HCT116 (cell line): ENCODE measurements around the gene PRKAG2. TPM values are rescaled to one million over a fixed set of nuclear protein-coding genes. Genes with fewer than 3 reads are reported as not detected.

ENCODE experiments used
- ATAC-seq: fragments of 200-7000 bp; cut with Tn5 transposase; 2 replicates; pipeline ENCODE4 v1.9.1; 2020; ENCODE audit warnings: mild to moderate bottlenecking, moderate library complexity
- BruUV-seq: library from RNA; stranded (reverse); fragments of 400-500 nt; replicated peaks from 2 replicates; lab custom pipeline; 2021; lab: Mats Ljungman, UMichigan
- CTCF ChIA-PET: fragments of 300-600 bp; sonication (Branson Sonifier 250); formaldehyde crosslinking; loops from one replicate; lab custom pipeline; 2021; ENCODE audit warnings: antibody characterized with exemption; lab: Charles Lee
- POLR2A ChIA-PET: fragments of 300-600, 350-600 bp; sonication (Branson Sonifier 250); formaldehyde crosslinking; loops from one replicate; lab custom pipeline; 2021; ENCODE audit warnings: antibody characterized with exemption; lab: Charles Lee
- RAD21 ChIA-PET, 2 experiments: fragments of 300-600 bp; sonication (Branson Sonifier 250); formaldehyde crosslinking; loops; one replicate each; lab custom pipeline; 2023; ENCODE audit warnings: low total read pairs in 2 of 2; ENCODE audit not compliant: uncharacterized antibody in 2 of 2, unreplicated experiment in 2 of 2, low non-redundant PET in 1 of 2; lab: Charles Lee
- DNase-seq: peaks from one replicate; pipeline ENCODE4 v3.0.0-alpha.2; 2010; ENCODE audit warnings: low read depth, low spot score
- H2AFZ ChIP-seq: fragments of 200-600 bp; shearing (Covaris generic), sonication (generic); 2 replicates; pipeline ENCODE4 v1.6.1; 2017; ENCODE audit warnings: low read depth, mixed run types, mixed read lengths, antibody characterized with exemption, low read length; ENCODE audit not compliant: poor library complexity, severe bottlenecking
- H3K27ac ChIP-seq: 2 replicates; pipeline ENCODE4 v1.5.1; 2012; ENCODE audit warnings: low read depth, low read length
- H3K27me3 ChIP-seq: fragments of 200-600 bp; sonication (generic); 2 replicates; pipeline ENCODE4 v1.6.1; 2016; ENCODE audit warnings: mixed run types, low read length, mixed read lengths; ENCODE audit not compliant: insufficient read depth
- H3K36me3 ChIP-seq, 2 experiments: fragments of 200-500 bp in 1 of 2; fragments of 200-600 bp in 1 of 2; sonication (Bioruptor generic) in 1 of 2; sonication (generic) in 1 of 2; 2 replicates each; pipeline versions ENCODE4 v1.5.1 to v1.6.1; 2014 to 2016; ENCODE audit warnings: low read length in 2 of 2, inconsistent platforms in 1 of 2, mixed read lengths in 1 of 2, mixed run types in 1 of 2; ENCODE audit not compliant: insufficient read depth in 2 of 2, control insufficient read depth in 1 of 2
- H3K4me1 ChIP-seq, 2 experiments: fragments of 200-600 bp in 1 of 2; sonication (generic) in 1 of 2; 2 replicates each; pipeline versions ENCODE4 v1.5.1 to v1.6.1; 2012 to 2017; ENCODE audit warnings: low read length in 2 of 2, inconsistent platforms in 1 of 2, mild to moderate bottlenecking in 1 of 2, mixed read lengths in 1 of 2, mixed run types in 1 of 2, moderate library complexity in 1 of 2; ENCODE audit not compliant: insufficient read depth in 2 of 2, control insufficient read depth in 1 of 2
- H3K4me2 ChIP-seq: fragments of 200-600 bp; sonication (generic); 2 replicates; pipeline ENCODE4 v1.6.1; 2017; ENCODE audit warnings: mixed run types, low read length, mixed read lengths
- H3K4me3 ChIP-seq, 2 experiments: fragments of 200-600 bp in 1 of 2; sonication (generic) in 1 of 2; replicated peaks in 1 of 2; 2 replicates each; pipeline ENCODE4 v1.5.1; 2011 to 2016; ENCODE audit warnings: low read length in 2 of 2, control low read depth in 1 of 2, low read depth in 1 of 2, mild to moderate bottlenecking in 1 of 2, mixed read lengths in 1 of 2, mixed run types in 1 of 2
- H3K79me2 ChIP-seq: fragments of 200-600 bp; sonication (generic); 2 replicates; pipeline ENCODE4 v1.6.1; 2017; ENCODE audit warnings: mild to moderate bottlenecking, mixed run types, low read length, moderate library complexity, mixed read lengths; ENCODE audit not compliant: insufficient read depth
- H3K9ac ChIP-seq: fragments of 200-600 bp; sonication (generic); 2 replicates; pipeline ENCODE4 v1.6.1; 2016; ENCODE audit warnings: low read length, mixed read lengths
- H3K9me2 ChIP-seq: fragments of 200-600 bp; sonication (generic), shearing (Covaris generic); 2 replicates; pipeline ENCODE4 v1.6.1; 2017; ENCODE audit warnings: mixed run types, mild to moderate bottlenecking, moderate library complexity; ENCODE audit not compliant: insufficient read depth
- H3K9me3 ChIP-seq, 2 experiments: fragments of 200-500 bp in 1 of 2; fragments of 200-600 bp in 1 of 2; sonication (Bioruptor generic) in 1 of 2; sonication (generic) in 1 of 2; 2 replicates each; pipeline ENCODE4 v1.6.1; 2014 to 2017; ENCODE audit warnings: low read length in 2 of 2, mixed read lengths in 2 of 2, inconsistent platforms in 1 of 2, low read depth in 1 of 2, mild to moderate bottlenecking in 1 of 2, mixed run types in 1 of 2, moderate library complexity in 1 of 2; ENCODE audit not compliant: control insufficient read depth in 1 of 2, insufficient read depth in 1 of 2
- H4K20me1 ChIP-seq: fragments of 200-600 bp; sonication (generic), shearing (Covaris generic); 2 replicates; pipeline ENCODE4 v1.6.1; 2017; ENCODE audit warnings: mixed run types, mild to moderate bottlenecking, moderate library complexity; ENCODE audit not compliant: insufficient read depth
- CBX3 ChIP-seq: IDR thresholded peaks from 2 replicates; pipeline ENCODE4 v1.6.1; 2012; ENCODE audit warnings: low read depth
- EGR1 ChIP-seq: IDR thresholded peaks from 2 replicates; pipeline ENCODE4 v1.6.1; 2012; ENCODE audit warnings: low read depth
- EZH2 ChIP-seq: fragments of 200-600 bp; sonication (generic); IDR thresholded peaks from 2 replicates; pipeline ENCODE4 v1.6.1; 2017; ENCODE audit warnings: antibody characterized with exemption, mixed run types
- EZH2phosphoT487 ChIP-seq: fragments of 200-600 bp; IDR thresholded peaks from 2 replicates; pipeline ENCODE4 v1.6.1; 2018; ENCODE audit warnings: antibody characterized with exemption, borderline replicate concordance
- JUND ChIP-seq: IDR thresholded peaks from 2 replicates; pipeline ENCODE4 v1.6.1; 2012
- POLR2A ChIP-seq: IDR thresholded peaks from 2 replicates; pipeline ENCODE4 v1.7.0; 2011; ENCODE audit warnings: borderline replicate concordance; ENCODE audit not compliant: insufficient read depth, insufficient read length; ENCODE audit errors: extremely low read depth
- RAD21 ChIP-seq: IDR thresholded peaks from 2 replicates; pipeline ENCODE4 v1.6.1; 2012; ENCODE audit warnings: low read depth, mild to moderate bottlenecking
- TCF7L2 ChIP-seq: IDR thresholded peaks from 2 replicates; pipeline ENCODE4 v1.7.0; 2011; ENCODE audit warnings: borderline replicate concordance, inconsistent platforms; ENCODE audit not compliant: insufficient read depth, insufficient read length; ENCODE audit errors: extremely low read depth
- ZFX ChIP-seq: fragments of 450-650 bp; IDR thresholded peaks from 2 replicates; pipeline ENCODE4 v1.6.1; 2017
- intact Hi-C: fragments of 100-400 bp; cut with micrococcal nuclease; formaldehyde crosslinking; loops from 2 replicates; pipeline ENCODE4 v1.10.0; 2022
- total RNA-seq: library from RNA; stranded (reverse); gene quantifications from one replicate; pipeline ENCODE4 v1.2.1, GENCODE V29; 2021; ENCODE audit not compliant: unreplicated experiment
- TF ChIP-seq, protein P1 (sequence below), 3 experiments: fragments of 200-600 bp in 1 of 3; sonication (generic) in 1 of 3; IDR thresholded peaks in 2 of 3; conservative IDR thresholded peaks in 1 of 3; 2 replicates each; pipeline ENCODE4 v1.5.1; 2012 to 2017; ENCODE audit warnings: low read depth in 2 of 3, low read length in 2 of 3, antibody characterized with exemption in 1 of 3, borderline replicate concordance in 1 of 3, control low read depth in 1 of 3, mild to moderate bottlenecking in 1 of 3, mixed read lengths in 1 of 3, mixed run types in 1 of 3, moderate library complexity in 1 of 3; ENCODE audit not compliant: insufficient read depth in 1 of 3
- TF ChIP-seq, protein P2 (sequence below): IDR thresholded peaks from 2 replicates; pipeline ENCODE4 v1.6.1; 2012; ENCODE audit warnings: low read depth

The PRKAG2 gene
- total RNA-seq, 1 experiment from 2014 or later: 23.6 TPM

DNA sequence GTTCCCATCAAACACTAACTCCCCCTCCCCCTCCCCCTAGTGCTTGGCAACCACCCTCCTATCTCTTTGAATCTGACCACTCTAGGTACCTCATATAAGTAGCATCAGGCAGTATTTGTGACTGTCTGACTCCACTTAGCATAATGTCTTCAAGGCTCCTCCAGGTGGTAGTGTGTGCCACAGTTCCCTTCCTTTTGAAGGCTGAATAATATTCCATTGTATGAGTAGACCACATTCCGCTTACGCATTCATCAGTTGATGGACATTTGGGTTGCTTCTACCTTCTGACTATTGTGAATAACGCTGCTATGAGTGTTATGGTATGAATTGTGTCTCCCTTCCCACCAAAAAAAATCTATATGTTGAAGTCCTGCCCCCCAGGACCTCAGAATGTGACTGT is 89.6 kb downstream of the PRKAG2 start:
- intact Hi-C loops: no loop called here
- no peaks in the 10 kb centered on the region for H3K27me3 ChIP-seq
- DNase-seq (no peak), ATAC-seq (no peak)
- CTCF ChIA-PET: no interaction called here
- TF ChIP-seq TCF7L2 (no peak), POLR2A (no peak), EZH2 (no peak), RAD21 (peak; percentile 6; the same call in 1 of the 2 replicates)
- TF ChIP-seq, protein P1, sequence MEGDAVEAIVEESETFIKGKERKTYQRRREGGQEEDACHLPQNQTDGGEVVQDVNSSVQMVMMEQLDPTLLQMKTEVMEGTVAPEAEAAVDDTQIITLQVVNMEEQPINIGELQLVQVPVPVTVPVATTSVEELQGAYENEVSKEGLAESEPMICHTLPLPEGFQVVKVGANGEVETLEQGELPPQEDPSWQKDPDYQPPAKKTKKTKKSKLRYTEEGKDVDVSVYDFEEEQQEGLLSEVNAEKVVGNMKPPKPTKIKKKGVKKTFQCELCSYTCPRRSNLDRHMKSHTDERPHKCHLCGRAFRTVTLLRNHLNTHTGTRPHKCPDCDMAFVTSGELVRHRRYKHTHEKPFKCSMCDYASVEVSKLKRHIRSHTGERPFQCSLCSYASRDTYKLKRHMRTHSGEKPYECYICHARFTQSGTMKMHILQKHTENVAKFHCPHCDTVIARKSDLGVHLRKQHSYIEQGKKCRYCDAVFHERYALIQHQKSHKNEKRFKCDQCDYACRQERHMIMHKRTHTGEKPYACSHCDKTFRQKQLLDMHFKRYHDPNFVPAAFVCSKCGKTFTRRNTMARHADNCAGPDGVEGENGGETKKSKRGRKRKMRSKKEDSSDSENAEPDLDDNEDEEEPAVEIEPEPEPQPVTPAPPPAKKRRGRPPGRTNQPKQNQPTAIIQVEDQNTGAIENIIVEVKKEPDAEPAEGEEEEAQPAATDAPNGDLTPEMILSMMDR (IDR thresholded peaks at IDR 0.05 in 2 of 3, conservative IDR thresholded peaks at IDR 0.05 in 1 of 3; ENCODE audit: borderline replicate concordance in 1 of 3, insufficient read depth in 1 of 3, low read depth in 2 of 3, low read length in 2 of 3): 0 out of 6 replicates have a peak, but pooled peaks of 1 of the 3 experiments have one; percentile 10
- TF ChIP-seq, all 23 proteins: peak for 2
- no TSS peak for BruUV-seq
- H2AFZ ChIP-seq: no peak overlapping the region
- H3K9me3 ChIP-seq: no peaks in the 10 kb centered on the region
- RAD21 ChIA-PET: no interaction called here
- no peaks in the 10 kb centered on the region for H4K20me1 ChIP-seq
- no peak overlapping the region for H3K4me3 ChIP-seq
- no peak overlapping the region for H3K9ac ChIP-seq
- H3K27ac ChIP-seq: no peak overlapping the region
- no peaks in the 10 kb centered on the region for H3K9me2 ChIP-seq
- no peak overlapping the region for H3K4me2 ChIP-seq
- POLR2A ChIA-PET: no interaction called here
- peaks cover 6 to 11% of the 10 kb centered on the region in 2 experiments for H3K4me1 ChIP-seq
- H3K79me2 ChIP-seq: no peaks in the 10 kb centered on the region
- no peaks in the 10 kb centered on the region for H3K36me3 ChIP-seq

DNA sequence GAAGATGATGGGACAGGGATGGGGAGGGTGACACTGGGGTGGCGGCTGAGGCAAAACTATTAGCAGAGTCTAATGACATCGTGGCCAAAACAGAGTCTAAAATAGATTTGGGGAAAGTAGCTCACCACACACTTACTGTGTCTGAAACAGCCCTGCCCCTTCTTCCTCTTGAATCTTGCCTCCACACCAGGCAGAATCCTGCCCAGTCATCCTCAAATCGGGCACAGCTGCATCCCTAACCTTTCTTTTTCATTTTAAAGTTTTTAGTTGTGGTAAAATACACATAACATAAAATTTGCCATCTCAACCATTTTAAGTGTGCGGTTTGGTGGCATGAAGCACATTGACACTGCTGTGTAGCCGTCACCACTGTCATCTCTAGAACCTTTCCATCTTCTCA is 90.0 kb downstream of the PRKAG2 start:
- peaks cover 7 to 13% of the 10 kb centered on the region in 2 experiments for H3K4me1 ChIP-seq
- H3K9me3 ChIP-seq: no peaks in the 10 kb centered on the region
- no peak overlapping the region for H3K27ac ChIP-seq
- no peak overlapping the region for H3K4me2 ChIP-seq
- POLR2A ChIA-PET: no interaction called here
- no TSS peak for BruUV-seq
- H3K27me3 ChIP-seq: no peaks in the 10 kb centered on the region
- H3K4me3 ChIP-seq: no peak overlapping the region
- H3K79me2 ChIP-seq: no peaks in the 10 kb centered on the region
- no peak overlapping the region for H3K9ac ChIP-seq
- CTCF ChIA-PET: no interaction called here
- no peaks in the 10 kb centered on the region for H4K20me1 ChIP-seq
- ATAC-seq (no peak), DNase-seq (no peak)
- RAD21 ChIA-PET: no interaction called here
- no peak overlapping the region for H2AFZ ChIP-seq
- TF ChIP-seq, protein P2, sequence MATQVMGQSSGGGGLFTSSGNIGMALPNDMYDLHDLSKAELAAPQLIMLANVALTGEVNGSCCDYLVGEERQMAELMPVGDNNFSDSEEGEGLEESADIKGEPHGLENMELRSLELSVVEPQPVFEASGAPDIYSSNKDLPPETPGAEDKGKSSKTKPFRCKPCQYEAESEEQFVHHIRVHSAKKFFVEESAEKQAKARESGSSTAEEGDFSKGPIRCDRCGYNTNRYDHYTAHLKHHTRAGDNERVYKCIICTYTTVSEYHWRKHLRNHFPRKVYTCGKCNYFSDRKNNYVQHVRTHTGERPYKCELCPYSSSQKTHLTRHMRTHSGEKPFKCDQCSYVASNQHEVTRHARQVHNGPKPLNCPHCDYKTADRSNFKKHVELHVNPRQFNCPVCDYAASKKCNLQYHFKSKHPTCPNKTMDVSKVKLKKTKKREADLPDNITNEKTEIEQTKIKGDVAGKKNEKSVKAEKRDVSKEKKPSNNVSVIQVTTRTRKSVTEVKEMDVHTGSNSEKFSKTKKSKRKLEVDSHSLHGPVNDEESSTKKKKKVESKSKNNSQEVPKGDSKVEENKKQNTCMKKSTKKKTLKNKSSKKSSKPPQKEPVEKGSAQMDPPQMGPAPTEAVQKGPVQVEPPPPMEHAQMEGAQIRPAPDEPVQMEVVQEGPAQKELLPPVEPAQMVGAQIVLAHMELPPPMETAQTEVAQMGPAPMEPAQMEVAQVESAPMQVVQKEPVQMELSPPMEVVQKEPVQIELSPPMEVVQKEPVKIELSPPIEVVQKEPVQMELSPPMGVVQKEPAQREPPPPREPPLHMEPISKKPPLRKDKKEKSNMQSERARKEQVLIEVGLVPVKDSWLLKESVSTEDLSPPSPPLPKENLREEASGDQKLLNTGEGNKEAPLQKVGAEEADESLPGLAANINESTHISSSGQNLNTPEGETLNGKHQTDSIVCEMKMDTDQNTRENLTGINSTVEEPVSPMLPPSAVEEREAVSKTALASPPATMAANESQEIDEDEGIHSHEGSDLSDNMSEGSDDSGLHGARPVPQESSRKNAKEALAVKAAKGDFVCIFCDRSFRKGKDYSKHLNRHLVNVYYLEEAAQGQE: no peak
- TF ChIP-seq POLR2A (no peak), EGR1 (no peak), EZH2phosphoT487 (no peak), ZFX (no peak), CBX3 (no peak), JUND (no peak), RAD21 (no peak)
- TF ChIP-seq, protein P1 (IDR thresholded peaks at IDR 0.05 in 2 of 3, conservative IDR thresholded peaks at IDR 0.05 in 1 of 3; ENCODE audit: borderline replicate concordance in 1 of 3, insufficient read depth in 1 of 3, low read depth in 2 of 3, low read length in 2 of 3): no peak
- H3K9me2 ChIP-seq: no peaks in the 10 kb centered on the region
- no peaks in the 10 kb centered on the region for H3K36me3 ChIP-seq
- intact Hi-C loops: no loop called here
